GM12878 (cell line): ENCODE measurements around the gene KLK5. TPM values are rescaled to one million over a fixed set of nuclear protein-coding genes. Genes with fewer than 3 reads are reported as not detected.

ENCODE experiments used
- ATAC-seq: fragments of 200-7000 bp; cut with Tn5 transposase; 3 replicates; pipeline ENCODE4 v1.9.1; 2020; ENCODE audit warnings: mild to moderate bottlenecking, moderate library complexity
- BruUV-seq: library from RNA; stranded (reverse); fragments of 400-500 nt; replicated peaks from 2 replicates; lab custom pipeline; 2021; lab: Mats Ljungman, UMichigan
- CTCF ChIA-PET: fragments of 300-600 bp; sonication (Branson Sonifier 250); formaldehyde crosslinking; extraction: SDS; loops from one replicate; lab custom pipeline; 2021; ENCODE audit warnings: inconsistent platforms; lab: Yijun Ruan, JAX
- POLR2A ChIA-PET: fragments of 350-600 bp; formaldehyde crosslinking; extraction: SDS; loops from one replicate; lab custom pipeline; 2021; ENCODE audit warnings: inconsistent platforms; lab: Charles Lee
- RAD21 ChIA-PET: fragments of 300-600 bp; sonication (Branson Sonifier 250); formaldehyde crosslinking; loops from one replicate; lab custom pipeline; 2023; ENCODE audit warnings: antibody characterized with exemption; ENCODE audit not compliant: unreplicated experiment; lab: Charles Lee
- SMC1A ChIA-PET: fragments of 300-600 bp; sonication (Branson Sonifier 250); formaldehyde crosslinking; loops from one replicate; lab custom pipeline; 2023; ENCODE audit not compliant: unreplicated experiment, uncharacterized antibody; lab: Charles Lee
- DNase-seq: peaks from one replicate; pipeline ENCODE4 v3.0.0-alpha.2; 2011; ENCODE audit warnings: low read depth, low spot score
- FAIRE-seq: peaks from 3 replicates; lab custom pipeline; 2011; peaks lifted over from hg19 to GRCh38; lab: Jason Lieb, UNC
- H2AFZ ChIP-seq: 2 replicates; pipeline ENCODE4 v1.6.0; 2011; ENCODE audit warnings: low read depth, low read length, control low read depth; ENCODE audit not compliant: control insufficient read depth
- H3K27ac ChIP-seq: 2 replicates; pipeline ENCODE4 v1.5.1; 2011; ENCODE audit warnings: control low read depth; ENCODE audit not compliant: control insufficient read depth, insufficient read depth
- H3K27me3 ChIP-seq, 2 experiments: replicated peaks in 1 of 2; 2 replicates each; pipeline versions ENCODE4 v1.6.0 to v1.6.1; 2011; ENCODE audit warnings: low read length in 1 of 2; ENCODE audit not compliant: control insufficient read depth in 2 of 2, insufficient read depth in 2 of 2
- H3K36me3 ChIP-seq, 2 experiments: 2 replicates each; pipeline ENCODE4 v1.5.1; 2011; ENCODE audit warnings: low read length in 1 of 2; ENCODE audit not compliant: control insufficient read depth in 2 of 2, insufficient read depth in 2 of 2
- H3K4me1 ChIP-seq: 2 replicates; pipeline ENCODE4 v1.6.1; 2011; ENCODE audit warnings: mild to moderate bottlenecking, low read length, moderate library complexity, mixed read lengths; ENCODE audit not compliant: control insufficient read depth, insufficient read depth
- H3K4me2 ChIP-seq: 2 replicates; pipeline ENCODE4 v1.6.0; 2011; ENCODE audit warnings: control low read depth; ENCODE audit not compliant: control insufficient read depth, insufficient read depth
- H3K4me3 ChIP-seq: fragments of 200-600 bp; sonication (generic); 2 replicates; pipeline ENCODE4 v1.5.1; 2016
- H3K79me2 ChIP-seq: 2 replicates; pipeline ENCODE4 v1.6.0; 2011; ENCODE audit warnings: low read length; ENCODE audit not compliant: control insufficient read depth, insufficient read depth
- H3K9ac ChIP-seq: 2 replicates; pipeline ENCODE4 v1.8.0; 2011; ENCODE audit warnings: low read length, control low read depth, mixed read lengths; ENCODE audit not compliant: control insufficient read depth, insufficient read depth
- H3K9me3 ChIP-seq: replicated peaks from 3 replicates; pipeline ENCODE4 v1.5.1; 2011; ENCODE audit warnings: mild to moderate bottlenecking, low read length; ENCODE audit not compliant: control insufficient read depth, insufficient read depth
- H4K20me1 ChIP-seq: 2 replicates; pipeline ENCODE4 v1.6.0; 2011; ENCODE audit not compliant: control insufficient read depth, insufficient read depth
- ASH2L ChIP-seq: fragments of 300-600, 200-600 bp; sonication (generic); IDR thresholded peaks from 2 replicates; pipeline ENCODE4 v1.6.1; 2017; ENCODE audit warnings: low read depth, mild to moderate bottlenecking, borderline replicate concordance
- BHLHE40 ChIP-seq, 2 experiments: fragments of 450-650 bp in 1 of 2; IDR thresholded peaks; 2 replicates each; pipeline ENCODE4 v1.6.1; 2011 to 2017; ENCODE audit warnings: low read depth in 2 of 2, borderline replicate concordance in 1 of 2, improper control_type of control experiment in 1 of 2, low read length in 1 of 2, mild to moderate bottlenecking in 1 of 2
- CHD2 ChIP-seq: IDR thresholded peaks from 2 replicates; pipeline ENCODE4 v1.6.1; 2011; ENCODE audit warnings: low read depth, low read length, improper control_type of control experiment, borderline replicate concordance
- EED ChIP-seq: sonication (generic); IDR thresholded peaks from 2 replicates; pipeline ENCODE4 v1.6.1; 2016; ENCODE audit warnings: antibody characterized with exemption, low read depth
- ESRRA ChIP-seq: IDR thresholded peaks from 2 replicates; pipeline ENCODE4 v1.6.1; 2012; ENCODE audit warnings: mild to moderate bottlenecking, low read length, improper control_type of control experiment
- FOXK2 ChIP-seq: fragments of 450-650 bp; IDR thresholded peaks from 2 replicates; pipeline ENCODE4 v1.6.1; 2017; ENCODE audit warnings: mild to moderate bottlenecking, moderate library complexity
- HDAC6 ChIP-seq: fragments of 200-600 bp; sonication (generic); IDR thresholded peaks from one replicate; pipeline ENCODE4 v1.8.0; 2017; ENCODE audit warnings: antibody characterized with exemption; ENCODE audit not compliant: unreplicated experiment
- IRF3 ChIP-seq: fragments of 450-650 bp; IDR thresholded peaks from 2 replicates; pipeline ENCODE4 v1.6.1; 2014; ENCODE audit warnings: mild to moderate bottlenecking
- JUNB ChIP-seq: IDR thresholded peaks from 2 replicates; pipeline ENCODE4 v1.6.1; 2016; ENCODE audit warnings: antibody characterized with exemption, mild to moderate bottlenecking
- MEF2A ChIP-seq: IDR thresholded peaks from 2 replicates; pipeline ENCODE4 v1.6.1; 2011; ENCODE audit warnings: low read depth, mild to moderate bottlenecking, low read length, moderate library complexity; ENCODE audit not compliant: insufficient read depth
- MEF2B ChIP-seq: fragments of 450-650 bp; IDR thresholded peaks from 2 replicates; pipeline ENCODE4 v1.6.1; 2018; ENCODE audit warnings: mild to moderate bottlenecking, moderate library complexity; ENCODE audit not compliant: partially characterized antibody, poor library complexity, severe bottlenecking
- MTA3 ChIP-seq: IDR thresholded peaks from 2 replicates; pipeline ENCODE4 v1.6.1; 2012; ENCODE audit warnings: low read length, inconsistent platforms, borderline replicate concordance
- MYC ChIP-seq: IDR thresholded peaks from 2 replicates; pipeline ENCODE4 v1.6.1; 2011; ENCODE audit warnings: mild to moderate bottlenecking, low read length, moderate library complexity, inconsistent platforms; ENCODE audit not compliant: insufficient read depth, insufficient replicate concordance, insufficient read length, severe bottlenecking
- POLR2AphosphoS5 ChIP-seq: IDR thresholded peaks from 2 replicates; pipeline ENCODE4 v1.6.1; 2011; ENCODE audit warnings: mild to moderate bottlenecking, low read length, inconsistent platforms
- RAD21 ChIP-seq: IDR thresholded peaks from 2 replicates; pipeline ENCODE4 v1.6.1; 2011; ENCODE audit warnings: mild to moderate bottlenecking, low read depth, low read length, moderate library complexity; ENCODE audit not compliant: insufficient read depth
- SMAD5 ChIP-seq: IDR thresholded peaks from 2 replicates; pipeline ENCODE4 v1.6.1; 2016; ENCODE audit warnings: antibody characterized with exemption, low read depth
- STAT1 ChIP-seq: fragments of 450-650 bp; conservative IDR thresholded peaks from 2 replicates; pipeline ENCODE4 v1.6.1; 2014; ENCODE audit warnings: antibody characterized with exemption, mild to moderate bottlenecking
- ZNF217 ChIP-seq: fragments of 450-650 bp; IDR thresholded peaks from 2 replicates; pipeline ENCODE4 v1.6.1; 2017; ENCODE audit warnings: antibody characterized with exemption, mild to moderate bottlenecking
- WGBS: methylation state at CpG from one replicate; pipeline ENCODE4 v1.1.6; 2016; ENCODE audit warnings: low lambda C conversion rate; ENCODE audit not compliant: insufficient replicate concordance, insufficient coverage; ENCODE audit errors: missing lambda C conversion rate; 5-methylcytosine and 5-hydroxymethylcytosine counted together
- in situ Hi-C: fragments of 300-500 bp; cut with MboI; formaldehyde crosslinking; loops from 9 replicates; pipeline ENCODE4 v1.14.3; 2018; ENCODE audit warnings: mixed read lengths
- intact Hi-C: fragments of 100-400 bp; cut with micrococcal nuclease; formaldehyde crosslinking; loops from one replicate; pipeline ENCODE4 v1.14.2; 2022; ENCODE audit not compliant: unreplicated experiment
- polyA plus RNA-seq, 11 experiments: library from polyadenylated mRNA; depleted of rRNA in 4 of 11; unstranded in 6 of 11; stranded (reverse) in 5 of 11; fragments of >200 nt; fragmentation: Nextera tagmentation in 4 of 11; fragmentation: Illumina TruSeq in 1 of 11; extraction: Ambion mirVana in 4 of 11; extraction: Trizol in 1 of 11; gene quantifications; 1 replicate in 1 of 11; 2 replicates in 10 of 11; pipeline versions ENCODE4 v1.2.1 to v1.2.3, GENCODE V29; 2011 to 2016; ENCODE audit warnings: inconsistent platforms in 2 of 11, missing spikeins in 2 of 11, low read depth in 1 of 11
- total RNA-seq, 4 experiments: library from RNA; depleted of rRNA in 3 of 4; stranded (reverse); fragments of >200 nt in 3 of 4; fragmentation: Illumina TruSeq in 1 of 4; extraction: Trizol in 1 of 4; gene quantifications; 2 replicates each; pipeline versions ENCODE4 v1.2.1 to v1.2.3, GENCODE V29; 2013 to 2021

Gene KLK5
- total and polyA plus RNA-seq, 10 of the 15 experiments (the other 5 are each of a cell fraction or from before 2014, with no cell fraction given) = 0.16 TPM; not detected in 9

- CTCF ChIA-PET = no interaction called here
- ATAC-seq = no peak
- no peak for TF ChIP-seq EED
- no peak for TF ChIP-seq JUNB
- TF ChIP-seq ESRRA = no peak
- TF ChIP-seq CHD2 = no peak
- TF ChIP-seq ZNF217 = no peak
- no peak for TF ChIP-seq IRF3
- TF ChIP-seq POLR2AphosphoS5 = no peak
- no peak for TF ChIP-seq RAD21
- no peak for TF ChIP-seq ASH2L
- TF ChIP-seq HDAC6 = no peak
- TF ChIP-seq MEF2A = no peak
- no peak for TF ChIP-seq MEF2B
- TF ChIP-seq BHLHE40 (IDR thresholded peaks at IDR 0.05; ENCODE audit: borderline replicate concordance in 1 of 2, low read depth in 2 of 2, low read length in 1 of 2) = no peak
- TF ChIP-seq MTA3 = no peak
- TF ChIP-seq STAT1 = no peak
- no peak for TF ChIP-seq FOXK2
- no peak for TF ChIP-seq SMAD5
- TF ChIP-seq MYC = no peak
- no peaks in the 10 kb centered on the region; a peak in 1 of 4 replicates for H3K27me3 ChIP-seq
- no peaks in the 10 kb centered on the region for H3K9me3 ChIP-seq
- no peaks in the 10 kb centered on the region for H4K20me1 ChIP-seq
- no TSS peak for BruUV-seq
- H3K36me3 ChIP-seq = no peaks in the 10 kb centered on the region
- H3K9ac ChIP-seq = no peak overlapping the region
- H3K4me1 ChIP-seq = no peaks in the 10 kb centered on the region
- H2AFZ ChIP-seq = no peak overlapping the region
- RAD21 ChIA-PET = no interaction called here
- 45% methylated on average over 10 of the region's 10 CpGs for WGBS
- SMC1A ChIA-PET = no interaction called here
- no peak overlapping the region for H3K27ac ChIP-seq
- FAIRE-seq = no peak
- in situ Hi-C loops (no loop called here), intact Hi-C loops (no loop called here)
- H3K79me2 ChIP-seq = no peaks in the 10 kb centered on the region
- POLR2A ChIA-PET = no interaction called here
- DNase-seq = no peak
- H3K4me3 ChIP-seq = no peak overlapping the region
- H3K4me2 ChIP-seq = no peak overlapping the region
Measured at GRCh38 chr19:51000426-51000825, 47.6 kb upstream of the KLK5 start.
